ENCODE measurements around the gene SPTBN4.
"Not testable (repeated sequence)": the region's sequence is repeated elsewhere in the genome, so short reads cannot be mapped to it uniquely, and the experiment has no call there.

SPTBN4 gene

GRCh38 chr19:40492274-40492673 lies 25.5 kb downstream of the SPTBN4 start:
- H3K27me3 ChIP-seq (ENCODE audit: insufficient read depth, low read length) = no peaks in the 10 kb centered on the region
- no peaks in the 10 kb centered on the region for H3K36me3 ChIP-seq (ENCODE audit: insufficient read depth, low read length)
- H2AFZ ChIP-seq (ENCODE audit: low read depth, low read length) = no peak overlapping the region
- H3K4me1 ChIP-seq (ENCODE audit: insufficient read depth, low read length) = no peaks in the 10 kb centered on the region
- no peak overlapping the region for H3K4me3 ChIP-seq (ENCODE audit: low read length)
- H3K9me3 ChIP-seq (ENCODE audit: low read length) = peaks cover 4% of the 10 kb centered on the region

GRCh38 chr19:40493778-40494177 lies 27.0 kb downstream of the SPTBN4 start:
- Histone ChIP-seq H3K36me3 (ENCODE audit: insufficient read depth, low read length) (no peaks in the 10 kb centered on the region), H3K9me3 (ENCODE audit: low read length) (peaks cover 4% of the 10 kb centered on the region), H3K27me3 (ENCODE audit: insufficient read depth, low read length) (no peaks in the 10 kb centered on the region), H2AFZ (ENCODE audit: low read depth, low read length) (no peak overlapping the region), H3K4me1 (ENCODE audit: insufficient read depth, low read length) (no peaks in the 10 kb centered on the region), H3K4me3 (ENCODE audit: low read length) (no peak overlapping the region)

GRCh38 chr19:40494191-40494838 lies 27.5 kb downstream of the SPTBN4 start:
- Histone ChIP-seq H3K36me3 (ENCODE audit: insufficient read depth, low read length) (no peaks in the 10 kb centered on the region), H3K4me1 (ENCODE audit: insufficient read depth, low read length) (no peaks in the 10 kb centered on the region), H3K27me3 (ENCODE audit: insufficient read depth, low read length) (no peaks in the 10 kb centered on the region), H3K4me3 (ENCODE audit: low read length) (no peak overlapping the region), H3K9me3 (ENCODE audit: low read length) (peaks cover 4% of the 10 kb centered on the region), H2AFZ (ENCODE audit: low read depth, low read length) (no peak overlapping the region)

- no peak overlapping the region for H3K4me3 ChIP-seq (ENCODE audit: low read length)
- peaks cover 3% of the 10 kb centered on the region for H3K9me3 ChIP-seq (ENCODE audit: low read length)
- no peaks in the 10 kb centered on the region for H3K36me3 ChIP-seq (ENCODE audit: insufficient read depth, low read length)
Observed at GRCh38 chr19:40497214-40497613, 30.4 kb downstream of the SPTBN4 start.

GRCh38 chr19:40499320-40499719 lies 32.5 kb downstream of the SPTBN4 start:
- Histone ChIP-seq H3K4me3 (ENCODE audit: low read length) (no peak overlapping the region), H2AFZ (ENCODE audit: low read depth, low read length) (no peak overlapping the region), H3K27me3 (ENCODE audit: insufficient read depth, low read length) (no peaks in the 10 kb centered on the region), H3K9me3 (ENCODE audit: low read length) (no peaks in the 10 kb centered on the region), H3K36me3 (ENCODE audit: insufficient read depth, low read length) (no peaks in the 10 kb centered on the region), H3K4me1 (ENCODE audit: insufficient read depth, low read length) (peaks cover 18% of the 10 kb centered on the region)

More at GRCh38 chr19:40497214-40497613, 30.4 kb downstream of the SPTBN4 start:
- Histone ChIP-seq H2AFZ (ENCODE audit: low read depth, low read length) (no peak overlapping the region), H3K27me3 (ENCODE audit: insufficient read depth, low read length) (no peaks in the 10 kb centered on the region), H3K4me1 (ENCODE audit: insufficient read depth, low read length) (no peaks in the 10 kb centered on the region)

- not testable (repeated sequence) for H3K4me3 ChIP-seq (ENCODE audit: low read length); H3K27me3 ChIP-seq (ENCODE audit: insufficient read depth, low read length); H2AFZ ChIP-seq (ENCODE audit: low read depth, low read length); H3K9me3 ChIP-seq (ENCODE audit: low read length); H3K36me3 ChIP-seq (ENCODE audit: insufficient read depth, low read length)
- peaks cover 18% of the 10 kb centered on the region for H3K4me1 ChIP-seq (ENCODE audit: insufficient read depth, low read length)
Observed at GRCh38 chr19:40500678-40501530, 34.1 kb downstream of the SPTBN4 start.

- H3K4me1 ChIP-seq (ENCODE audit: insufficient read depth, low read length) = peaks cover 18% of the 10 kb centered on the region
- no peak overlapping the region for H2AFZ ChIP-seq (ENCODE audit: low read depth, low read length)
- H3K4me3 ChIP-seq (ENCODE audit: low read length) = no peak overlapping the region
- H3K27me3 ChIP-seq (ENCODE audit: insufficient read depth, low read length) = no peaks in the 10 kb centered on the region
- H3K9me3 ChIP-seq (ENCODE audit: low read length) = no peaks in the 10 kb centered on the region
- no peaks in the 10 kb centered on the region for H3K36me3 ChIP-seq (ENCODE audit: insufficient read depth, low read length)
Observed at GRCh38 chr19:40501599-40501998, 34.8 kb downstream of the SPTBN4 start.

- H3K27me3 ChIP-seq (ENCODE audit: insufficient read depth, low read length) = no peaks in the 10 kb centered on the region
- H3K36me3 ChIP-seq (ENCODE audit: insufficient read depth, low read length) = no peaks in the 10 kb centered on the region
- peaks cover 18% of the 10 kb centered on the region for H3K4me1 ChIP-seq (ENCODE audit: insufficient read depth, low read length)
- no peaks in the 10 kb centered on the region for H3K9me3 ChIP-seq (ENCODE audit: low read length)
- H3K4me3 ChIP-seq (ENCODE audit: low read length) = no peak overlapping the region
- no peak overlapping the region for H2AFZ ChIP-seq (ENCODE audit: low read depth, low read length)
Observed at GRCh38 chr19:40502081-40502480, 35.3 kb downstream of the SPTBN4 start.

- no peaks in the 10 kb centered on the region for H3K9me3 ChIP-seq (ENCODE audit: low read length)
- H3K27me3 ChIP-seq (ENCODE audit: insufficient read depth, low read length) = no peaks in the 10 kb centered on the region
- H3K4me3 ChIP-seq (ENCODE audit: low read length) = no peak overlapping the region
Observed at GRCh38 chr19:40502647-40503319, 36.0 kb downstream of the SPTBN4 start.

GRCh38 chr19:40503320-40503695 lies 36.5 kb downstream of the SPTBN4 start:
- no peak overlapping the region for H2AFZ ChIP-seq (ENCODE audit: low read depth, low read length)
- H3K36me3 ChIP-seq (ENCODE audit: insufficient read depth, low read length) = no peaks in the 10 kb centered on the region
- H3K4me3 ChIP-seq (ENCODE audit: low read length) = no peak overlapping the region
- H3K4me1 ChIP-seq (ENCODE audit: insufficient read depth, low read length) = peaks cover 18% of the 10 kb centered on the region
- H3K9me3 ChIP-seq (ENCODE audit: low read length) = no peaks in the 10 kb centered on the region
- H3K27me3 ChIP-seq (ENCODE audit: insufficient read depth, low read length) = no peaks in the 10 kb centered on the region

More at GRCh38 chr19:40502647-40503319, 36.0 kb downstream of the SPTBN4 start:
- Histone ChIP-seq H3K36me3 (ENCODE audit: insufficient read depth, low read length) (no peaks in the 10 kb centered on the region), H3K4me1 (ENCODE audit: insufficient read depth, low read length) (peaks cover 18% of the 10 kb centered on the region), H2AFZ (ENCODE audit: low read depth, low read length) (no peak overlapping the region)

- Histone ChIP-seq H3K36me3 (ENCODE audit: insufficient read depth, low read length) (no peaks in the 10 kb centered on the region), H3K27me3 (ENCODE audit: insufficient read depth, low read length) (no peaks in the 10 kb centered on the region), H3K4me3 (ENCODE audit: low read length) (no peak overlapping the region), H3K9me3 (ENCODE audit: low read length) (no peaks in the 10 kb centered on the region), H2AFZ (ENCODE audit: low read depth, low read length) (no peak overlapping the region), H3K4me1 (ENCODE audit: insufficient read depth, low read length) (peaks cover 23% of the 10 kb centered on the region)
Observed at GRCh38 chr19:40506099-40506498, 39.3 kb downstream of the SPTBN4 start.

- no peaks in the 10 kb centered on the region for H3K36me3 ChIP-seq (ENCODE audit: insufficient read depth, low read length)
- no peak overlapping the region for H2AFZ ChIP-seq (ENCODE audit: low read depth, low read length)
- no peak overlapping the region for H3K4me3 ChIP-seq (ENCODE audit: low read length)
- H3K27me3 ChIP-seq (ENCODE audit: insufficient read depth, low read length) = peaks cover 17% of the 10 kb centered on the region
- peaks cover 21% of the 10 kb centered on the region for H3K4me1 ChIP-seq (ENCODE audit: insufficient read depth, low read length)
- H3K9me3 ChIP-seq (ENCODE audit: low read length) = peaks cover 3% of the 10 kb centered on the region
Observed at GRCh38 chr19:40507892-40508291, 41.1 kb downstream of the SPTBN4 start.

GRCh38 chr19:40508739-40509260 lies 42.0 kb downstream of the SPTBN4 start:
- Histone ChIP-seq H3K4me1 (ENCODE audit: insufficient read depth, low read length) (peaks cover 13% of the 10 kb centered on the region), H3K36me3 (ENCODE audit: insufficient read depth, low read length) (no peaks in the 10 kb centered on the region), H2AFZ (ENCODE audit: low read depth, low read length) (no peak overlapping the region), H3K4me3 (ENCODE audit: low read length) (no peak overlapping the region), H3K9me3 (ENCODE audit: low read length) (peaks cover 3% of the 10 kb centered on the region), H3K27me3 (ENCODE audit: insufficient read depth, low read length) (peaks cover 26% of the 10 kb centered on the region)

Measured in neuron (in vitro differentiated cells).